ENCODE data around the gene TDRD7. TPM values are rescaled to one million over a fixed set of nuclear protein-coding genes. Genes with fewer than 3 reads are reported as not detected.
A peak's percentile ranks its signal among the peaks of the same experiment; 100 is the strongest.
"Not testable (repeated sequence)": the region's sequence is repeated elsewhere in the genome, so short reads cannot be mapped to it uniquely, and the experiment has no call there.

The TDRD7 gene
- total and polyA plus RNA-seq, 8 donors, result 6.3 to 17.5 (median 7.4) TPM

DNA sequence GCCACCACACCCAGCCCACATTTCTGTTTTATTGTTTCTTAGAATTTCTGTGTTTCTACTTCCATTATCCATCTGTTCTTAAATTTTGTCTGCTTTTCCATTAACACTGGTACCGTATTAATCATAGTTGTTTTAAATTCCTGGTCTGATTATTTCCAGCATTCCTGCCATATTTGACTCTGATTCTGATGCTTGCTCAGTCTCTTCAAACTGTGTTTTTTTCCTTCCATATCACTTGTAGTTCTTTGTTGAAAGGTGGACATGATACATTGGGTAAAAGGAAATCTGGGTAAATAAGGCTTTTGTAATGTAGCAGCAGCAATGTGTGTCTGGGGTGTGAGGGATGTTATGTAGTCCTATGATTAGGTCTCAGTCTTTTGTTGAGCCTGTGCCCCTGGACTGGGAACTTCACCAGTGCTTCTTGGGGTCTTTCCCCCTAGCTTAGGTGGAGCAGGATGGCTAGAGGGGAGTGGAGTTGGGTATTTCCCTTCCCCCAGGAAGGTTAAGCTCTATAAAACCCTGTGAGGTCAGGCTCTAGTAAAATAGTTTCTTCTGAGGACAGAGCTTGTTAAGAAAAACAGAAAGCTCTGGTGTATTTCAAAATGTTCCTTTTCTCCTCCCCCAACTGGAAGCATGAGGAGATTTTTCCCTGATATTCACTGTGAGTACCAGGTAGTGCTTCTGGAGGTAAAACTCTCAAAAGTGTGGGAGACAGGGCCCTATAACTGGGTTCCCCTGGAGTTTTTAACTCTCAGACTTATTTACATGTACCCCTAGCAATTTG is 79.5 kb downstream of the TDRD7 start:
- ATAC-seq, result no peak
- H3K9me3 ChIP-seq, result peaks cover 0 to 8% of the 10 kb centered on the region in 2 donors
- peaks cover 0 to 52% of the 10 kb centered on the region in 2 donors for H3K36me3 ChIP-seq
- H3K4me1 ChIP-seq, result no peaks in the 10 kb centered on the region
- H3K27me3 ChIP-seq, result no peaks in the 10 kb centered on the region
- DNase-seq, result no peak
- H3K27ac ChIP-seq, result no peak overlapping the region
- intact Hi-C loops (cut with DNase I), result no loop called here
- no peak overlapping the region for H3K4me3 ChIP-seq
- TF ChIP-seq, protein P1, sequence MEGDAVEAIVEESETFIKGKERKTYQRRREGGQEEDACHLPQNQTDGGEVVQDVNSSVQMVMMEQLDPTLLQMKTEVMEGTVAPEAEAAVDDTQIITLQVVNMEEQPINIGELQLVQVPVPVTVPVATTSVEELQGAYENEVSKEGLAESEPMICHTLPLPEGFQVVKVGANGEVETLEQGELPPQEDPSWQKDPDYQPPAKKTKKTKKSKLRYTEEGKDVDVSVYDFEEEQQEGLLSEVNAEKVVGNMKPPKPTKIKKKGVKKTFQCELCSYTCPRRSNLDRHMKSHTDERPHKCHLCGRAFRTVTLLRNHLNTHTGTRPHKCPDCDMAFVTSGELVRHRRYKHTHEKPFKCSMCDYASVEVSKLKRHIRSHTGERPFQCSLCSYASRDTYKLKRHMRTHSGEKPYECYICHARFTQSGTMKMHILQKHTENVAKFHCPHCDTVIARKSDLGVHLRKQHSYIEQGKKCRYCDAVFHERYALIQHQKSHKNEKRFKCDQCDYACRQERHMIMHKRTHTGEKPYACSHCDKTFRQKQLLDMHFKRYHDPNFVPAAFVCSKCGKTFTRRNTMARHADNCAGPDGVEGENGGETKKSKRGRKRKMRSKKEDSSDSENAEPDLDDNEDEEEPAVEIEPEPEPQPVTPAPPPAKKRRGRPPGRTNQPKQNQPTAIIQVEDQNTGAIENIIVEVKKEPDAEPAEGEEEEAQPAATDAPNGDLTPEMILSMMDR (IDR thresholded peaks at IDR 0.05), result no peak

DNA sequence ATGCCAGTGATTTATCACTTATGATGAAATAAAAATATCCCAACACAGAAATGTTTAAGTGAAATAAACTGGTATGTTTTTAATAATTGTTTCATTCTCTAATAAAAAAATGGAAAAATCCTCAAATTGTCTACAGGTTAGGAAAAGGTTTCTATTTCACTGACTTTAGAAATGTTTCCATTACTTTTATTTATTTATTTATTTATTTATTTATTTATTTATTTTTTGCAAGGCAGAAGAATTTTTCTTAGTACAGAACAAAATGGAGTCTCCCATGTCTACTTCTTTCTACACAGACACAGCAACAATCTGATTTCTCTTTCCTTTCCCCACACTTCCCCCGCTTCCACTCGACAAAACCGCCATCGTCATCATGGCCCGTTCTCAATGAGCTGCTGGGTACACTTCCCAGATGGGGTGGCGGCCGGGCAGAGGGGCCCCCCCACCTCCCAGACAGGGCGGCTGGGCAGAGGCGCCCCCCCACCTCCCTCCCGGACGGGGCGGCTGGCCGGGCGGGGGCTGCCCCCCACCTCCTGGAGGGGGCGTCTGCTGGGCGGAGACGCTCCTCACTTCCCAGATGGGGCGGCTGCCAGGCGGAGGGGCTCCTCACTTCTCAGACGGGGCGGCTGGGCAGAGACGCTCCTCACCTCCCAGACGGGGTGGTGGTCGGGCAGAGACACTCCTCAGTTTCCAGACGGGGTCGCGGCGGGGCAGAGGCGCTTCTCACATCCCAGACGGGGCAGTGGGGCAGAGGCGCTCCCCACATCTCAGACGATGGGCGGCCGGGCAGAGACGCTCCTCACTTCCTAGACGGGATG is 85.9 kb downstream of the TDRD7 start:
- H3K4me3 ChIP-seq; H3K27ac ChIP-seq; intact Hi-C loops (cut with DNase I); H3K9me3 ChIP-seq; ATAC-seq: not testable (repeated sequence)
- Histone ChIP-seq H3K36me3 (peaks cover 0 to 21% of the 10 kb centered on the region in 2 donors), H3K4me1 (peaks cover 9 to 19% of the 10 kb centered on the region in 2 donors), H3K27me3 (peaks cover 9 to 37% of the 10 kb centered on the region in 2 donors)
- peak in 1 of 4 donors; percentile 54 for DNase-seq

DNA sequence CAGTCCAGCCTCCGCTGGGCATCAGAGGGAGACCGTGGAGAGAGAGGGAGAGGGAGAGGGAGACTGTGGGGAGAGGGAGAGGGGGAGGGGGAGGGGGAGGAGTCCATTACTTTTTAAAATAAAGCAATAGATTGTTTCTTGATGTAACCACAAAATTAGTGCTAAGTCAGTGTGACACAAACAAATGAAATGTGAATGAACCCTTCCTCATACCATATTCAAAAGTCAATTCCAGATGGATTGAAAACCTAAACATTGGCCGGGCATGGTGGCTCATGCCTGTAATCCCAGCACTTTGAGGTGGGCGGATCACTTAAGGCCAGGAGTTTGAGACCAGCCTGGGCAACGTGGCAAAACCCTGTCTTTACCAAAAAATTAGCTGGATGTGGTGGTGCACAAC is 87.0 kb downstream of the TDRD7 start:
- peaks cover 0 to 21% of the 10 kb centered on the region in 2 donors for H3K36me3 ChIP-seq
- DNase-seq, result peak in 1 of 4 donors; percentile 23
- intact Hi-C loops (cut with DNase I), result not testable (repeated sequence)

DNA sequence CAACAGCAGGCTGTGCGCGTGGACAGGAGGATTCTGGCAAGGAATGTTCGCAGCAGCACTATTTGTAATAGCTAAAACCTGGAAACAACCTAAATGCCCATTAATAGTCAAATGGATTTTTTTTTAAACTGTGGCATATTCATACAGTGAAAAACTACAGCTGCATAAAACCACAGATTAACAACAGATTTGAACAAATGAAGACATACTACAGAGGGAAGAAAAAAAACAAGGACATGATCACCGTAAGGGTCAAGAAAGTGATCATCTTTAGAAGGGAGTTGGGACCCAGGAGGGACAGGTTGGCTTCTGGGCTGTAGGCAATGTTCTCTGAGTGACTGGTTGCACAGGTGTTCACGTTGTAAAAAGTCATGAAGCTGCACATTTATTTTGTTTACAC is 88.4 kb downstream of the TDRD7 start:
- TF ChIP-seq, protein P1 (IDR thresholded peaks at IDR 0.05), result no peak
- no peak for DNase-seq
- H3K27me3 ChIP-seq, result peaks cover 13 to 59% of the 10 kb centered on the region in 2 donors
- H3K9me3 ChIP-seq, result no peaks in the 10 kb centered on the region
- H3K36me3 ChIP-seq, result peaks cover 0 to 15% of the 10 kb centered on the region in 2 donors
- intact Hi-C loops (cut with DNase I), result no loop called here
- H3K4me3 ChIP-seq, result no peak overlapping the region
- peaks cover 15 to 27% of the 10 kb centered on the region in 2 donors for H3K4me1 ChIP-seq
- ATAC-seq, result no peak
- no peak overlapping the region for H3K27ac ChIP-seq

More for the DNA sequence above, 87.0 kb downstream of the TDRD7 start:
- not testable (repeated sequence) for H3K4me3 ChIP-seq, H3K27ac ChIP-seq, ATAC-seq, H3K9me3 ChIP-seq
- peaks cover 10 to 27% of the 10 kb centered on the region in 2 donors for H3K4me1 ChIP-seq
- H3K27me3 ChIP-seq, result peaks cover 13 to 48% of the 10 kb centered on the region in 2 donors

DNA sequence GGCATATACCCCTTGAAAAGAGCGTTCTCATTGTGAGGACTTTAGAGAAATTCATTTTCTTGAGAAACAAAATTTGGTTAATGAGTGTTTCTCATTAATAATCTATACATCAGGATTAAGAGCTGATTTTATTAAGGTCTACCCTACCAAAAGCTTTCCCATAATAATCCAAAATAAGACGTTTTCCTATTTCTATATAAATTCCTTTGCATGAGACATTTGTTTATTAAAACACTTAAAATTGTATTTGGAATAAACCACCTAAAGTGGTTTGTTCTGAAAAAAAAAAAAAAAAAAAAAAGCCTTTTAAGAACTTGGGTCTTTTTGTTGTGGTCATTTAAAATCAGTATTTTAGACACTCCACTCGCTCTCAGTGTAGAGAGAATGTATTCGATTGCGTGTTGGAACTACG is 88.9 kb downstream of the TDRD7 start:
- DNase-seq (no peak), ATAC-seq (no peak)
- H3K36me3 ChIP-seq, result peaks cover 0 to 11% of the 10 kb centered on the region in 2 donors
- H3K4me3 ChIP-seq, result peak overlapping the region; percentile 28 to 56
- H3K27me3 ChIP-seq, result peaks cover 13 to 64% of the 10 kb centered on the region in 2 donors
- H3K9me3 ChIP-seq, result no peaks in the 10 kb centered on the region
- intact Hi-C loops (cut with DNase I), result no loop called here
- peaks cover 15 to 27% of the 10 kb centered on the region in 2 donors for H3K4me1 ChIP-seq
- TF ChIP-seq, protein P1 (IDR thresholded peaks at IDR 0.05), result no peak
- no peak overlapping the region for H3K27ac ChIP-seq

All from left lung (tissue), 10 donors.